K562 (cell line): ENCODE measurements around the gene FAAP100. TPM values are rescaled to one million over a fixed set of nuclear protein-coding genes. Genes with fewer than 3 reads are reported as not detected.

Experiments
- ATAC-seq: fragments of 200-7000 bp; cut with Tn5 transposase; 3 replicates; pipeline ENCODE4 v1.9.1; 2020; ENCODE audit warnings: moderate library complexity
- BruUV-seq: library from RNA; stranded (reverse); fragments of 400-500 nt; replicated peaks from 2 replicates; lab custom pipeline; 2021; lab: Mats Ljungman, UMichigan
- CTCF ChIA-PET: fragments of 300-600 bp; formaldehyde crosslinking; extraction: SDS; loops from one replicate; lab custom pipeline; 2021; ENCODE audit warnings: low intra/inter-chr PET ratio; lab: Yijun Ruan, JAX
- POLR2A ChIA-PET: fragments of 300-600, 350-650 bp; sonication (Branson Sonifier 250); formaldehyde crosslinking; extraction: SDS; loops from one replicate; lab custom pipeline; 2021; ENCODE audit warnings: antibody characterized with exemption, inconsistent platforms; lab: Yijun Ruan, JAX
- DNase-seq, 4 experiments: peaks; one replicate each; pipeline versions ENCODE4 v3.0.0 to v3.0.0-alpha.2; 2011 to 2018; ENCODE audit warnings: low spot score in 3 of 4, mixed read lengths in 3 of 4; ENCODE audit errors: extremely low read depth in 1 of 4
- FAIRE-seq: peaks from 2 replicates; lab custom pipeline; 2011; peaks lifted over from hg19 to GRCh38; lab: Jason Lieb, UNC
- H2AFZ ChIP-seq: 2 replicates; pipeline ENCODE4 v1.6.0; 2011; ENCODE audit warnings: low read depth, low read length, control low read depth, inconsistent platforms
- H3K27ac ChIP-seq: fragments of 200-600 bp; 3 replicates; pipeline ENCODE4 v1.8.0; 2011; ENCODE audit warnings: low read depth, mild to moderate bottlenecking, control low read depth, inconsistent platforms, low read length, moderate library complexity, mixed read lengths; ENCODE audit errors: extremely low read depth
- H3K27me3 ChIP-seq, 2 experiments: fragments of 300-600 bp in 1 of 2; 2 replicates in 1 of 2; 3 replicates in 1 of 2; pipeline versions ENCODE4 v1.6.0 to v1.8.0; 2011; ENCODE audit warnings: inconsistent platforms in 2 of 2, low read length in 2 of 2, mild to moderate bottlenecking in 1 of 2, mixed read lengths in 1 of 2, moderate library complexity in 1 of 2; ENCODE audit not compliant: control insufficient read depth in 2 of 2, insufficient read depth in 2 of 2
- H3K36me3 ChIP-seq: fragments of 300-600 bp; 3 replicates; pipeline ENCODE4 v1.8.0; 2011; ENCODE audit warnings: mild to moderate bottlenecking, low read length, inconsistent platforms; ENCODE audit not compliant: control insufficient read depth, insufficient read depth
- H3K4me1 ChIP-seq, 2 experiments: fragments of 200-600 bp in 1 of 2; replicated peaks in 1 of 2; 2 replicates in 1 of 2; 3 replicates in 1 of 2; pipeline versions ENCODE4 v1.5.1 to v1.8.0; 2011; ENCODE audit warnings: inconsistent platforms in 2 of 2, low read length in 2 of 2, mild to moderate bottlenecking in 1 of 2, mixed read lengths in 1 of 2, moderate library complexity in 1 of 2; ENCODE audit not compliant: control insufficient read depth in 2 of 2, insufficient read depth in 2 of 2
- H3K4me2 ChIP-seq: 2 replicates; pipeline ENCODE4 v1.6.1; 2011; ENCODE audit warnings: low read length, control low read depth, inconsistent platforms, mixed read lengths; ENCODE audit not compliant: insufficient read depth
- H3K4me3 ChIP-seq: fragments of 200-600 bp; sonication (generic), shearing (Covaris generic); 2 replicates; pipeline ENCODE4 v1.5.1; 2016; ENCODE audit warnings: control low read depth, inconsistent platforms
- H3K79me2 ChIP-seq: fragments of 200-600 bp; 3 replicates; pipeline ENCODE4 v1.8.0; 2011; ENCODE audit warnings: low read length, inconsistent platforms; ENCODE audit not compliant: control insufficient read depth, insufficient read depth
- H3K9ac ChIP-seq, 2 experiments: 2 replicates each; pipeline versions ENCODE4 v1.6.0 to v1.6.1; 2011; ENCODE audit warnings: low read depth in 2 of 2, low read length in 2 of 2, control low read depth in 1 of 2, inconsistent platforms in 1 of 2, mild to moderate bottlenecking in 1 of 2, mixed read lengths in 1 of 2; ENCODE audit not compliant: insufficient read depth in 1 of 2
- H3K9me1 ChIP-seq: one replicate; pipeline ENCODE4 v1.6.0; 2011; ENCODE audit warnings: inconsistent platforms, mild to moderate bottlenecking, low read length, moderate library complexity; ENCODE audit not compliant: control insufficient read depth, insufficient read depth
- H3K9me3 ChIP-seq: replicated peaks from 2 replicates; pipeline ENCODE4 v1.5.1; 2011; ENCODE audit warnings: low read depth, low read length, inconsistent platforms; ENCODE audit not compliant: control insufficient read depth, insufficient read depth
- H4K20me1 ChIP-seq: replicated peaks from 2 replicates; pipeline ENCODE4 v1.6.1; 2011; ENCODE audit warnings: low read length, inconsistent platforms, mixed read lengths; ENCODE audit not compliant: control insufficient read depth, insufficient read depth
- PHTF2 ChIP-seq: fragments of 250-450 bp; sonication (Bioruptor Pico); IDR thresholded peaks from 2 replicates; pipeline ENCODE4 v1.5.0; 2021; ENCODE audit warnings: mild to moderate bottlenecking
- POLR2G ChIP-seq: fragments of 200-400 bp; formaldehyde crosslinking; IDR thresholded peaks from 2 replicates; pipeline ENCODE4 v1.6.1; 2017; ENCODE audit warnings: low read depth, mild to moderate bottlenecking, antibody characterized with exemption, low read length, moderate library complexity
- RBM22 ChIP-seq: fragments of 200-400 bp; formaldehyde crosslinking; IDR thresholded peaks from 2 replicates; pipeline ENCODE4 v1.6.1; 2018; ENCODE audit warnings: low read length, low read depth; ENCODE audit not compliant: poor library complexity, severe bottlenecking
- ZC3H4 ChIP-seq: sonication (generic); formaldehyde crosslinking; IDR thresholded peaks from 2 replicates; pipeline ENCODE4 v1.9.0; 2021; ENCODE audit warnings: missing genetic modification reagents, borderline replicate concordance
- WGBS: fragments of 100-300 bp; shearing (Covaris generic); methylation state at CpG from one replicate; pipeline ENCODE4 v1.1.6; 2016; ENCODE audit warnings: low coverage, mixed read lengths; ENCODE audit not compliant: insufficient coverage; ENCODE audit errors: missing lambda C conversion rate; 5-methylcytosine and 5-hydroxymethylcytosine counted together
- in situ Hi-C: fragments of 300-500 bp; cut with MboI; formaldehyde crosslinking; loops from 4 replicates; pipeline ENCODE4 v1.15.0; 2018; ENCODE audit warnings: inconsistent platforms, mixed read lengths
- intact Hi-C: fragments of 100-400 bp; cut with micrococcal nuclease; formaldehyde crosslinking; loops from 2 replicates; pipeline ENCODE4 v1.14.2; 2022
- polyA plus RNA-seq, 8 experiments: library from polyadenylated mRNA; depleted of rRNA in 4 of 8; stranded (reverse) in 5 of 8; unstranded in 3 of 8; fragments of >200 nt; fragmentation: Nextera tagmentation in 2 of 8; fragmentation: Illumina TruSeq in 1 of 8; extraction: Ambion mirVana in 2 of 8; extraction: Trizol in 1 of 8; gene quantifications; 2 replicates each; pipeline versions ENCODE4 v1.2.1 to v1.2.3, GENCODE V29; 2011 to 2014; ENCODE audit warnings: inconsistent platforms in 1 of 8, missing spikeins in 1 of 8
- total RNA-seq, 7 experiments: library from RNA; depleted of rRNA in 6 of 7; stranded (reverse); fragments of >200 nt in 6 of 7; fragmentation: Illumina TruSeq in 2 of 7; extraction: Trizol in 2 of 7; gene quantifications; 2 replicates each; pipeline versions ENCODE4 v1.2.1 to v1.2.3, GENCODE V29; 2011 to 2021; ENCODE audit warnings: low replicate concordance in 1 of 7
- TF ChIP-seq, protein P1 (sequence below): sonication (generic); formaldehyde crosslinking; IDR thresholded peaks from 2 replicates; pipeline ENCODE4 v1.8.1; 2023; ENCODE audit warnings: mild to moderate bottlenecking, missing genetic modification reagents
- TF ChIP-seq, protein P2 (sequence below): sonication (generic); IDR thresholded peaks from 2 replicates; pipeline ENCODE4 v1.6.1; 2016
- TF ChIP-seq, protein P3 (sequence below): sonication (generic); formaldehyde crosslinking; IDR thresholded peaks from 2 replicates; pipeline ENCODE4 v1.9.0; 2022; ENCODE audit warnings: mild to moderate bottlenecking, missing genetic modification reagents

The FAAP100 gene
- total and polyA plus RNA-seq, 9 of the 15 experiments (the other 6 are each of a cell fraction or from before 2014, with no cell fraction given) = 0.31 to 51.2 (median 12.6) TPM

DNA sequence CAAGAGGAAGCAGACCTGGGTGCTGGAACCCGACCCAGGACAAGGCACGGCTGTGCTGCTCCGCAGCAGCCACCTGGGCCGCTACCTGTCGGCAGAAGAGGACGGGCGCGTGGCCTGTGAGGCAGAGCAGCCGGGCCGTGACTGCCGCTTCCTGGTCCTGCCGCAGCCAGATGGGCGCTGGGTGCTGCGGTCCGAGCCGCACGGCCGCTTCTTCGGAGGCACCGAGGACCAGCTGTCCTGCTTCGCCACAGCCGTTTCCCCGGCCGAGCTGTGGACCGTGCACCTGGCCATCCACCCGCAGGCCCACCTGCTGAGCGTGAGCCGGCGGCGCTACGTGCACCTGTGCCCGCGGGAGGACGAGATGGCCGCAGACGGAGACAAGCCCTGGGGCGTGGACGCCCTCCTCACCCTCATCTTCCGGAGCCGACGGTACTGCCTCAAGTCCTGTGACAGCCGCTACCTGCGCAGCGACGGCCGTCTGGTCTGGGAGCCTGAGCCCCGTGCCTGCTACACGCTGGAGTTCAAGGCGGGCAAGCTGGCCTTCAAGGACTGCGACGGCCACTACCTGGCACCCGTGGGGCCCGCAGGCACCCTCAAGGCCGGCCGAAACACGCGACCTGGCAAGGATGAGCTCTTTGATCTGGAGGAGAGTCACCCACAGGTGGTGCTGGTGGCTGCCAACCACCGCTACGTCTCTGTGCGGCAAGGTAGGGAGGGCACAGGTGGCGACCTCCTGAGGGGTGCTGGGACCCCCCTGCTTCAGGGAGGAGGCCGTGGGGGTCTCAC lies 23.3 kb downstream of the FAAP100 start:
- Histone ChIP-seq H3K27ac (no peak overlapping the region), H3K9me1 (no peaks in the 10 kb centered on the region), H3K4me1 (peaks cover 0 to 56% of the 10 kb centered on the region in 2 experiments; a peak in 2 of 5 replicates), H3K36me3 (no peaks in the 10 kb centered on the region), H3K79me2 (no peaks in the 10 kb centered on the region), H3K9ac (no peak overlapping the region; a peak in 1 of 4 replicates), H4K20me1 (no peaks in the 10 kb centered on the region), H3K27me3 (peaks cover 0 to 38% of the 10 kb centered on the region in 2 experiments; a peak in 3 of 5 replicates), H3K4me3 (no peak overlapping the region), H3K9me3 (0 out of 2 replicates have a peak, but pooled peaks cover 2% of the 10 kb centered on the region), H2AFZ (no peak overlapping the region), H3K4me2 (no peak overlapping the region)
- DNase-seq (no peak), FAIRE-seq (no peak), ATAC-seq (no peak)
- intact Hi-C loops (no loop called here), in situ Hi-C loops (no loop called here)
- 73% methylated on average over 58 of the region's 62 CpGs for WGBS
- CTCF ChIA-PET = no interaction called here
- POLR2A ChIA-PET = interaction anchor here (0.6 to 1.6 kb wide), 4 partner anchors 10 to 128 kb away, joined by 4 to 8 read pairs (median 5); partner anchors contain the start of gene ACTG1
- no peak for TF ChIP-seq PHTF2 (CRISPR knock-in tag)
- peak; percentile 14; the same call in 1 of the 2 replicates for TF ChIP-seq ZC3H4
- TF ChIP-seq, protein P1, sequence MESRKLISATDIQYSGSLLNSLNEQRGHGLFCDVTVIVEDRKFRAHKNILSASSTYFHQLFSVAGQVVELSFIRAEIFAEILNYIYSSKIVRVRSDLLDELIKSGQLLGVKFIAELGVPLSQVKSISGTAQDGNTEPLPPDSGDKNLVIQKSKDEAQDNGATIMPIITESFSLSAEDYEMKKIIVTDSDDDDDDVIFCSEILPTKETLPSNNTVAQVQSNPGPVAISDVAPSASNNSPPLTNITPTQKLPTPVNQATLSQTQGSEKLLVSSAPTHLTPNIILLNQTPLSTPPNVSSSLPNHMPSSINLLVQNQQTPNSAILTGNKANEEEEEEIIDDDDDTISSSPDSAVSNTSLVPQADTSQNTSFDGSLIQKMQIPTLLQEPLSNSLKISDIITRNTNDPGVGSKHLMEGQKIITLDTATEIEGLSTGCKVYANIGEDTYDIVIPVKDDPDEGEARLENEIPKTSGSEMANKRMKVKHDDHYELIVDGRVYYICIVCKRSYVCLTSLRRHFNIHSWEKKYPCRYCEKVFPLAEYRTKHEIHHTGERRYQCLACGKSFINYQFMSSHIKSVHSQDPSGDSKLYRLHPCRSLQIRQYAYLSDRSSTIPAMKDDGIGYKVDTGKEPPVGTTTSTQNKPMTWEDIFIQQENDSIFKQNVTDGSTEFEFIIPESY (CRISPR knock-in tag) = 0 out of 2 replicates have a peak, but pooled peaks have one; percentile 34
- TF ChIP-seq, protein P2, sequence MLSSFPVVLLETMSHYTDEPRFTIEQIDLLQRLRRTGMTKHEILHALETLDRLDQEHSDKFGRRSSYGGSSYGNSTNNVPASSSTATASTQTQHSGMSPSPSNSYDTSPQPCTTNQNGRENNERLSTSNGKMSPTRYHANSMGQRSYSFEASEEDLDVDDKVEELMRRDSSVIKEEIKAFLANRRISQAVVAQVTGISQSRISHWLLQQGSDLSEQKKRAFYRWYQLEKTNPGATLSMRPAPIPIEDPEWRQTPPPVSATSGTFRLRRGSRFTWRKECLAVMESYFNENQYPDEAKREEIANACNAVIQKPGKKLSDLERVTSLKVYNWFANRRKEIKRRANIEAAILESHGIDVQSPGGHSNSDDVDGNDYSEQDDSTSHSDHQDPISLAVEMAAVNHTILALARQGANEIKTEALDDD = no peak
- peak; percentile 16 for TF ChIP-seq RBM22
- TF ChIP-seq, protein P3, sequence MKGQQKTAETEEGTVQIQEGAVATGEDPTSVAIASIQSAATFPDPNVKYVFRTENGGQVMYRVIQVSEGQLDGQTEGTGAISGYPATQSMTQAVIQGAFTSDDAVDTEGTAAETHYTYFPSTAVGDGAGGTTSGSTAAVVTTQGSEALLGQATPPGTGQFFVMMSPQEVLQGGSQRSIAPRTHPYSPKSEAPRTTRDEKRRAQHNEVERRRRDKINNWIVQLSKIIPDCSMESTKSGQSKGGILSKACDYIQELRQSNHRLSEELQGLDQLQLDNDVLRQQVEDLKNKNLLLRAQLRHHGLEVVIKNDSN (CRISPR knock-in tag) = 0 out of 2 replicates have a peak, but pooled peaks have one; percentile 12
- peak; percentile 73 for TF ChIP-seq POLR2G
- BruUV-seq = no TSS peak
